GM18505 (cell line): Measurements from ENCODE around the gene FAM78A.
"Not testable (repeated sequence)": the region's sequence is repeated elsewhere in the genome, so short reads cannot be mapped to it uniquely, and the experiment has no call there.

Experiments
- ATAC-seq: cut with Tn5 transposase; IDR thresholded peaks from one replicate; pipeline ENCODE4 v1.9.1; 2021; ENCODE audit not compliant: unreplicated experiment
- POLR2A ChIP-seq: IDR thresholded peaks from 4 replicates; pipeline ENCODE4 v1.6.1; 2011; ENCODE audit warnings: borderline replicate concordance; ENCODE audit not compliant: insufficient read depth, insufficient read length; ENCODE audit errors: extremely low read depth

The FAM78A gene

GRCh38 chr9:131255676-131256197, 20.6 kb downstream of the FAM78A start:
- no peak for ATAC-seq
- TF ChIP-seq POLR2A, result no peak

- no peak for TF ChIP-seq POLR2A
- no peak for ATAC-seq
These were observed 21.7 kb downstream of the FAM78A start for GRCh38 chr9:131254626-131255025.

GRCh38 chr9:131253891-131254491, 22.3 kb downstream of the FAM78A start:
- ATAC-seq, result no peak
- TF ChIP-seq POLR2A, result no peak

- no peak for TF ChIP-seq POLR2A
- ATAC-seq, result peak; percentile 3
These were observed 24.2 kb downstream of the FAM78A start for GRCh38 chr9:131252120-131252519.

- no peak for ATAC-seq
- TF ChIP-seq POLR2A, result no peak
These were observed 29.7 kb downstream of the FAM78A start for GRCh38 chr9:131246618-131247017.

- not testable (repeated sequence) for ATAC-seq
These were observed 32.0 kb downstream of the FAM78A start for GRCh38 chr9:131244331-131244730.

GRCh38 chr9:131240047-131240921, 36.0 kb downstream of the FAM78A start:
- no peak for TF ChIP-seq POLR2A
- ATAC-seq, result no peak

GRCh38 chr9:131239161-131239975, 36.9 kb downstream of the FAM78A start:
- ATAC-seq, result no peak
- TF ChIP-seq POLR2A, result no peak

- no peak for TF ChIP-seq POLR2A
- no peak for ATAC-seq
These were observed 37.8 kb downstream of the FAM78A start for GRCh38 chr9:131238402-131239021.

- no peak for ATAC-seq
- TF ChIP-seq POLR2A, result peak; percentile 83
These were observed 38.3 kb downstream of the FAM78A start for GRCh38 chr9:131237931-131238401.

- no peak for TF ChIP-seq POLR2A
- ATAC-seq, result no peak
These were observed 39.0 kb downstream of the FAM78A start for GRCh38 chr9:131237291-131237690.

- TF ChIP-seq POLR2A, result no peak
- no peak for ATAC-seq
These were observed 39.5 kb downstream of the FAM78A start for GRCh38 chr9:131236761-131237160.

- no peak for ATAC-seq
- TF ChIP-seq POLR2A, result peak; percentile 1
These were observed 40.1 kb downstream of the FAM78A start for GRCh38 chr9:131236161-131236560.
